Activated CD4-positive, alpha-beta T cell treated with anti-CD3 and anti-CD28 coated beads, Interleukin-2, amount 10 ng/mL, durations not matched to agents 24 days and 14 days (primary cell): ENCODE measurements around the gene MMP1. TPM values are rescaled to one million over a fixed set of nuclear protein-coding genes. Genes with fewer than 3 reads are reported as not detected.
"Not testable (repeated sequence)": the region's sequence is repeated elsewhere in the genome, so short reads cannot be mapped to it uniquely, and the experiment has no call there.

ENCODE experiments used
- DNase-seq: peaks from one replicate; pipeline ENCODE4 v3.0.0; 2022
- H3K27ac Mint-ChIP-seq: one replicate; pipeline ENCODE4 v1.8.0; 2022; ENCODE audit warnings: mild to moderate bottlenecking, mixed read lengths
- H3K27me3 Mint-ChIP-seq: one replicate; pipeline ENCODE4 v1.8.0; 2022; ENCODE audit warnings: mixed read lengths
- H3K36me3 Mint-ChIP-seq: one replicate; pipeline ENCODE4 v1.8.0; 2022; ENCODE audit warnings: low read depth, mild to moderate bottlenecking, mixed read lengths
- H3K4me1 Mint-ChIP-seq: one replicate; pipeline ENCODE4 v1.8.0; 2021; ENCODE audit warnings: mixed read lengths
- H3K4me3 Mint-ChIP-seq: one replicate; pipeline ENCODE4 v1.8.0; 2022; ENCODE audit warnings: mild to moderate bottlenecking, moderate library complexity, mixed read lengths
- H3K9me3 Mint-ChIP-seq: one replicate; pipeline ENCODE4 v1.8.0; 2021; ENCODE audit warnings: mixed read lengths
- intact Hi-C: fragments of 100-400 bp; cut with micrococcal nuclease; formaldehyde crosslinking; loops from one replicate; pipeline ENCODE4 v1.15.1; 2023
- total RNA-seq: library from RNA; stranded (reverse); gene quantifications from 2 replicates; pipeline ENCODE4 v1.2.3, GENCODE V29; 2022

MMP1 gene
- total RNA-seq, 1 donor from 2014 or later = not detected

- Mint-ChIP-seq H3K4me3 (no peak overlapping the region), H3K9me3 (no peaks in the 10 kb centered on the region), H3K27me3 (peaks cover 1% of the 10 kb centered on the region), H3K36me3 (no peaks in the 10 kb centered on the region), H3K4me1 (peaks cover 2% of the 10 kb centered on the region), H3K27ac (no peak overlapping the region)
- DNase-seq = peak; percentile 49
- intact Hi-C loops = no loop called here
These were observed 34.5 kb downstream of the MMP1 start for GRCh38 chr11:102763440-102763839.

- DNase-seq = no peak
- Mint-ChIP-seq H3K4me1 (peaks cover 2% of the 10 kb centered on the region), H3K9me3 (no peaks in the 10 kb centered on the region), H3K4me3 (no peak overlapping the region), H3K27ac (no peak overlapping the region), H3K27me3 (peaks cover 4% of the 10 kb centered on the region), H3K36me3 (no peaks in the 10 kb centered on the region)
- intact Hi-C loops = no loop called here
These were observed 35.6 kb downstream of the MMP1 start for GRCh38 chr11:102762361-102762767.

GRCh38 chr11:102761646-102762238 is 36.2 kb downstream of the MMP1 start:
- Mint-ChIP-seq H3K4me3 (no peak overlapping the region), H3K27ac (no peak overlapping the region), H3K9me3 (no peaks in the 10 kb centered on the region), H3K36me3 (no peaks in the 10 kb centered on the region), H3K27me3 (peaks cover 4% of the 10 kb centered on the region), H3K4me1 (peaks cover 2% of the 10 kb centered on the region)
- no peak for DNase-seq
- intact Hi-C loops = no loop called here

DNA sequence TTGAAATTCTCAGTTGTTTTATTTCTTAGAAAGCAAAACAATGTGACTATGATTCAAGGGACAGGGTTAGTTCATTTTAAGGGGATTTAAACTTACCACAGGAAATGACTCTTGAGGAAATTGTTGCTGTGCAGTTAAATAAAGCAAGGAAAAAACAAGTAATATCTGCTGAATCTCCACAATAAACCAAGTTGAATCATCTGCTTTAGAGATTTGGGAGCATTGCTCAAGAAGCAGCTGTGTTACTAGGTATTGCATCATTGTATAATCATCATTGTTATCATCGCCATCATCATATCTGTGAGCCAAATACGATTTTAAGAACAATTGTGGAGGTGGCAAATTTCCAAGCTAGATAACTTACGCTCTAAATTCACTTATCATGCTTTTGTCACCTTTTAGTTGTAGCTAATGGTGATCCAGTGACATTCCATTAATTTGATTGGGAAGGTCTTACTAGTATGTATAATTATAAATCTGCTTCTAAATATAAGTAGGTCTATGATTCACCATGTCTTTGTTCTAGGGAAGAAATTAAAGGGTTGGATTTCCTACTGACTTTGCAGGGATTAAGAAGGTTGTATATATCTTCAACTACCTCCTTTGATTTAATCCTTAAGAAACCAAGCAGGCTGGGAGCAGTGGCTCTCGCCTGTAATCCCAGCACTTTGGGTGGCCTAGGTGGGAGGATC is 37.5 kb downstream of the MMP1 start:
- no peaks in the 10 kb centered on the region for H3K36me3 Mint-ChIP-seq
- H3K27ac Mint-ChIP-seq = no peak overlapping the region
- peaks cover 2% of the 10 kb centered on the region for H3K4me1 Mint-ChIP-seq
- no peaks in the 10 kb centered on the region for H3K9me3 Mint-ChIP-seq
- peaks cover 6% of the 10 kb centered on the region for H3K27me3 Mint-ChIP-seq
- no peak overlapping the region for H3K4me3 Mint-ChIP-seq
- no peak for DNase-seq
- intact Hi-C loops = no loop called here

DNA sequence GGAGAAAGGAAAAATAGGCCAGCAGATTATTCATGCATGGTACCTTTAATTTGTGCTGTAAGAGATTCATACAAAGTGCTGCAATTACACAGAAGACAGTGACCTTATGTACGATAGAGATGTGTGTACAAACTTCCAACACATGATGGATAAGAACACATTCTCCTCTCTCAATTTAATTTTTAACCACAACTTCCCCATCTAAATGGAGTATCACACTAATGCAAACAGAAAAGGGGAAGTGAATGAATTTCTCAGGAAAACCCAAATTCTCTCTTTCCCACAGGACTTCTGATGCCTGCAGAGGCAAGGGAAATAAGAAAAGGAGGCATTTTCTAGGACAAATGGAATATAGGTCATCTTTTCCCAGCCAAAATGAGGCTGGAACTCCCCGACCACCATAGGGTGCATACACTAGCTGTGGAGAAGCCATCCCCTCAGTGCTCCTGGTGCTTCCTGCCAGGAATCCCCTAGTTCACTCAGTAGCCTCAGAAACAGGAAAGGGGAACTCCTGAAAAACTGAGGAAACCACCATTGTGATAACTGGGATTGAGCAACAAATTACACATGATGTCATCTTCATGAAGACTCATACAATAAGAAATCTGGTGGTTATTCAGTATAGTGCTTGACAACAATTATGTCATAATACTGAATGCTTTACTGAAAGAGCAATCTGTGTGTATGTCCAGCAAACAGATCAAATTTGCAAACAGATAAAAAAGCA is 40.0 kb downstream of the MMP1 start:
- peaks cover 15% of the 10 kb centered on the region for H3K27me3 Mint-ChIP-seq
- DNase-seq = no peak
- intact Hi-C loops = no loop called here
- no peak overlapping the region for H3K27ac Mint-ChIP-seq
- peaks cover 2% of the 10 kb centered on the region for H3K4me1 Mint-ChIP-seq
- no peaks in the 10 kb centered on the region for H3K9me3 Mint-ChIP-seq
- H3K4me3 Mint-ChIP-seq = no peak overlapping the region
- no peaks in the 10 kb centered on the region for H3K36me3 Mint-ChIP-seq

GRCh38 chr11:102753267-102753666 is 44.7 kb downstream of the MMP1 start:
- no peaks in the 10 kb centered on the region for H3K4me1 Mint-ChIP-seq
- H3K9me3 Mint-ChIP-seq = no peaks in the 10 kb centered on the region
- intact Hi-C loops = no loop called here
- no peak for DNase-seq
- H3K27me3 Mint-ChIP-seq = peaks cover 16% of the 10 kb centered on the region
- H3K36me3 Mint-ChIP-seq = no peaks in the 10 kb centered on the region
- H3K4me3 Mint-ChIP-seq = no peak overlapping the region
- no peak overlapping the region for H3K27ac Mint-ChIP-seq

DNA sequence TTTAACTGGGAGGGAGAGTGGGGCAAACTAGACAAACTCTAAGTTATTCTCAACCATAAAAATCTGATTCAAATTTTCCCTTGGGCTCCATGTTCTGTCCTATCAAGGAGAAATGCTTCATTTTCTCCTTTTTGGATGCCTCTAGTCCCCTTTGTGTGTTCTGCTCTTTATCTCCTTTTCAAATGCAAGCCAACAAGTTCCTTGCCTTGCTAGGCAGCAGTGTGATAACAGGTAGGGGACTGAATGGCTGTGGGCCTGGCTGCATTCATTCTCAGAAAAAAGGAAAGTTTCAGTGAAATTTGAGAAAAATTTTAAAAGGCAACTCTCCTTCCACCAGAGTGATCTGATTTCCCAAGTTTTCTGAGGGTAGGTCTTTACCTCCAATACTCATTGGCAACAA is 46.3 kb downstream of the MMP1 start:
- Mint-ChIP-seq H3K36me3 (no peaks in the 10 kb centered on the region), H3K27me3 (peaks cover 15% of the 10 kb centered on the region), H3K9me3 (no peaks in the 10 kb centered on the region), H3K4me1 (no peaks in the 10 kb centered on the region), H3K4me3 (no peak overlapping the region), H3K27ac (no peak overlapping the region)
- intact Hi-C loops = no loop called here
- no peak for DNase-seq

DNA sequence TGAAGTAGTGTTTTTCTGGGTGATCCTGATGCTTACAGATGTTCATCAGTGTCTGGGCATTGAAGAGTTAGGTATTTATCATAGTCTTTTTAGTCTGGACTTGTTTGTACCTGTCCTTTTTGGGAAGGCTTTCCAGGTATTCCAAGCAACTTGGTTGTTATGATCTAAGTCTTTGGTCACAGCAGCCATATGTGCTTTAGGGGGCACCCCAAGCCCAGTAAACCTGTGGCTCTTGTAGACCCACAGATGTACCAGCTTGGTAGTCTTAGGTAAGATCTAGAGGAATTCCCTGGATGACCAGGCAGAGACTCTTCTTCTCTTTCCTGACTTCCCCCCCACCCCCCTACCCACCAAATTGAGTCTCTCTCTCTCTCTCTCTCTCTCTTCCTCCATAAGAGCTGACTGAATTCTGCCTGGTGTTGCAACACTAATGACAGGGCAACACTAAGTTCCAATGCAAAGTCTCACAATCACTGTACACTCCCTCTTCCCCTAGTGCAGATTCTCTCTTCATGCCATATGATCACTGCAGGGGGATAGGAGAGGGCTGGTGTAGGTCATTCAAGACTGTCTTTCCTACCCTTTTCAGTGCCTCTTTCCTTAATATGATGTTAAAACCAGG is 48.7 kb downstream of the MMP1 start:
- no peaks in the 10 kb centered on the region for H3K36me3 Mint-ChIP-seq
- no peak overlapping the region for H3K4me3 Mint-ChIP-seq
- no peaks in the 10 kb centered on the region for H3K9me3 Mint-ChIP-seq
- DNase-seq = no peak
- no peak overlapping the region for H3K27ac Mint-ChIP-seq
- H3K27me3 Mint-ChIP-seq = peaks cover 8% of the 10 kb centered on the region
- H3K4me1 Mint-ChIP-seq = no peaks in the 10 kb centered on the region
- intact Hi-C loops = no loop called here

GRCh38 chr11:102746746-102747578 is 51.0 kb downstream of the MMP1 start:
- H3K27me3 Mint-ChIP-seq, DNase-seq, intact Hi-C loops, H3K4me1 Mint-ChIP-seq, H3K27ac Mint-ChIP-seq, H3K9me3 Mint-ChIP-seq, H3K36me3 Mint-ChIP-seq, H3K4me3 Mint-ChIP-seq: not testable (repeated sequence)

Other genes with a start within 250 kb of the MMP1 start
- gene MMP20, start 172.8 kb downstream of the MMP1 start, total RNA-seq = not detected in 2 replicates
- not detected in 2 replicates for gene MMP27, start 92.4 kb downstream of the MMP1 start, total RNA-seq
- gene MMP8, start 73.2 kb downstream of the MMP1 start, total RNA-seq = not detected in 2 replicates
- gene MMP10, start 17.5 kb downstream of the MMP1 start, total RNA-seq = 0.14 TPM in 1 of 2 replicates, not detected in the other
- gene MMP3, start 45.4 kb upstream of the MMP1 start, total RNA-seq = not detected in 2 replicates
- gene MMP12, start 76.8 kb upstream of the MMP1 start, total RNA-seq = not detected in 2 replicates
- not detected in 2 replicates for gene MMP13, start 157.6 kb upstream of the MMP1 start, total RNA-seq